ENCODE results near the gene NECAB3. TPM values are rescaled to one million over a fixed set of nuclear protein-coding genes. Genes with fewer than 3 reads are reported as not detected.

NECAB3 gene
- total RNA-seq, 1 donor: 27.1 TPM

DNA sequence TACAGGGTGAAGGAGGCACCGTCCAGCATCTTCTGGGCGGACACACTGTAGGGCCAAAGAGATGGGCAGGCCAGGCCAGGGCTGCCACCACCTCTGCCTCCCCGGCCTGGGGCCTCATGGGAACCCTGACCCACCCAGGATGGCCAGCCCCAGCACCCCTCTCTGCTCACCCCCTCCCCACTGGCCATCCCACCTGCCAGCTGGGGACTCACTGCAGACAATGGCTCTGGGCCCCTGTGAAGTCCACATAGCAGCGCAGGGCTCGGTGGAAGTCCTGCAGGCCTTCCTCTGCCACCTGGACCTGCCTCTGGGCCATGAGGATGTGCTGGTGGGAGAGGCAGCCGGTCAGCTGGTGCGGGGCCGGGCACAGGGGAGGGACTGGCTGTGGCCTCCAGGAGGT lies 15.7 kb downstream of the NECAB3 start:
- Histone ChIP-seq H3K4me3 (ENCODE audit: insufficient read depth, low read length) (no peak overlapping the region), H3K79me2 (ENCODE audit: insufficient read depth, low read length) (no peaks in the 10 kb centered on the region), H3K4me1 (ENCODE audit: insufficient read depth, low read length) (peaks cover 7% of the 10 kb centered on the region), H2AFZ (ENCODE audit: low read length) (no peak overlapping the region), H3K27ac (ENCODE audit: low read depth, low read length) (no peak overlapping the region), H3K9me3 (ENCODE audit: low read depth, low read length) (no peaks in the 10 kb centered on the region), H4K20me1 (ENCODE audit: insufficient read depth, low read length) (no peaks in the 10 kb centered on the region), H3K4me2 (ENCODE audit: insufficient read depth, low read length) (no peak overlapping the region), H3K36me3 (ENCODE audit: insufficient read depth, low read length) (peaks cover 5% of the 10 kb centered on the region), H3K27me3 (ENCODE audit: insufficient read depth, low read length) (no peaks in the 10 kb centered on the region)
- peak; percentile 68 for DNase-seq (ENCODE audit: insufficient read length, low spot score, missing footprints)
- TF ChIP-seq, protein P1, sequence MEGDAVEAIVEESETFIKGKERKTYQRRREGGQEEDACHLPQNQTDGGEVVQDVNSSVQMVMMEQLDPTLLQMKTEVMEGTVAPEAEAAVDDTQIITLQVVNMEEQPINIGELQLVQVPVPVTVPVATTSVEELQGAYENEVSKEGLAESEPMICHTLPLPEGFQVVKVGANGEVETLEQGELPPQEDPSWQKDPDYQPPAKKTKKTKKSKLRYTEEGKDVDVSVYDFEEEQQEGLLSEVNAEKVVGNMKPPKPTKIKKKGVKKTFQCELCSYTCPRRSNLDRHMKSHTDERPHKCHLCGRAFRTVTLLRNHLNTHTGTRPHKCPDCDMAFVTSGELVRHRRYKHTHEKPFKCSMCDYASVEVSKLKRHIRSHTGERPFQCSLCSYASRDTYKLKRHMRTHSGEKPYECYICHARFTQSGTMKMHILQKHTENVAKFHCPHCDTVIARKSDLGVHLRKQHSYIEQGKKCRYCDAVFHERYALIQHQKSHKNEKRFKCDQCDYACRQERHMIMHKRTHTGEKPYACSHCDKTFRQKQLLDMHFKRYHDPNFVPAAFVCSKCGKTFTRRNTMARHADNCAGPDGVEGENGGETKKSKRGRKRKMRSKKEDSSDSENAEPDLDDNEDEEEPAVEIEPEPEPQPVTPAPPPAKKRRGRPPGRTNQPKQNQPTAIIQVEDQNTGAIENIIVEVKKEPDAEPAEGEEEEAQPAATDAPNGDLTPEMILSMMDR (IDR thresholded peaks at IDR 0.05; ENCODE audit: extremely low read depth, low read depth, low read length): no peak

DNA sequence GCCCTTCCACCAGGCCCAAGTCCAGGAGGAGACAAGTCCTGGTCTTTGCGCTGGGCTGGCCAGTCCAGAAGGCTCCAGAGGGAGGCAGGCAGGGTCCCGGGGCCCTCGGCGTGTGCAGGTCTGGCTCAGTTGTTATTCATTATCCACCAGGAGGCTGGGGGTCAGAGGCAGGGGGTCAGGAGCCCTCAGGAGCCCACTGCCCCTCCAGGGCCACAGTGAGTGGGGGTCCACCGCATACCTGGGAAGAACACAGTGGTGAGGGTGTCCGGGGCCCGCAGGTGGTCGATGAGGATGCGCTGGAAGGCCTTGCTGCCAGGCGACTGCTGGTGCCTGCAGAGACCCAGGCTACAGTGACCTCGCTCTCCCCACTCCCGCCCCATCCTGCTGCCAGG lies 16.5 kb downstream of the NECAB3 start:
- no peak overlapping the region for H3K4me3 ChIP-seq (ENCODE audit: insufficient read depth, low read length)
- H2AFZ ChIP-seq (ENCODE audit: low read length): no peak overlapping the region
- H3K9me3 ChIP-seq (ENCODE audit: low read depth, low read length): no peaks in the 10 kb centered on the region
- H3K79me2 ChIP-seq (ENCODE audit: insufficient read depth, low read length): no peaks in the 10 kb centered on the region
- H3K4me2 ChIP-seq (ENCODE audit: insufficient read depth, low read length): no peak overlapping the region
- TF ChIP-seq, protein P1 (IDR thresholded peaks at IDR 0.05; ENCODE audit: extremely low read depth, low read depth, low read length): no peak
- no peak overlapping the region for H3K27ac ChIP-seq (ENCODE audit: low read depth, low read length)
- DNase-seq (ENCODE audit: insufficient read length, low spot score, missing footprints): peak; percentile 82
- H3K27me3 ChIP-seq (ENCODE audit: insufficient read depth, low read length): no peaks in the 10 kb centered on the region
- H3K4me1 ChIP-seq (ENCODE audit: insufficient read depth, low read length): peaks cover 5% of the 10 kb centered on the region
- peaks cover 3% of the 10 kb centered on the region for H4K20me1 ChIP-seq (ENCODE audit: insufficient read depth, low read length)
- H3K36me3 ChIP-seq (ENCODE audit: insufficient read depth, low read length): peaks cover 5% of the 10 kb centered on the region

DNA sequence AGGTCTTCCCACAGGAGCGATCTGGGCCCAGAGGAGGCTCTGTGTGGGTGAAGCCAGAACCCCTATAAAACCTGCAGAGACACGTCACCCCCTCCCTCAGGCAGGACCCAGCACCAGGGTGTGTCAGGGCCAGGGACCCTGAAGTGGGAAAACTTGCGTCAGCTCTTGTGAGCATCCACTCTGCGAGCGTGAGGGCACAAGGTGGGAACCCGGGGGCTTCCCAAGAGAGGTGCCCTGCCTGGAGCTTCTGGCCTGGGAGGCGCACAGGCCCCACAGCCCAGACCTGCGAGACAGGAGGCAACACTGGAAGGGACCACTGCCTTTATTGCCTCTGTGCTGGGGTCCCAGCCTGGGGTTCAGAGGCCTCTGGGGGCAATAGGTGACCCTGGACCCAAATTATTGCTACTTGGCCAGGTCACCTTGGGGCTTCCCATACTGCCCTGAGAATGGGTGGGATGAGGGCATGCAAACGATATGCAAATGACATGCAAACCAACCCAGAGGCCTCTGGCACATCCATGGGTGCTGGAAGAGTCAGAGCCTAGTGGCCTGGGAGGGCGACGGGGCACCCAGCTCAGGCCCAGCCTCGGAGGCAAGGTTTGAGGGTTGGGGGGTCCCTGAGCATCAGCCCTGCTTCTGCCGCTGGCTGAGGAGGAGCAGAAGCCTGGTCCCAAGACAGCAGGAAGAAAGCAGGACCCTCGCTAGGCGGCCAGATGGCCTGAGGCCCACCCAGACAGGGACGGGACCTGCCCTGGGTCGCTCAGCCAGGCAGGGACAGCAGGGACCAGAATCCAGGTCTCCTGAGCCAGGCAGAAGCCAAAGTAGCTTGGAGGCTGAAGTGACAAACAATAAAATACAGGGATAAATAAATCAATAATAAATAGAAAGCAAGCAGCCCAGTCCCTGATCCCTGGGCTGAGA lies 17.2 kb downstream of the NECAB3 start:
- DNase-seq (ENCODE audit: insufficient read length, low spot score, missing footprints): peak; percentile 75
- H3K9me3 ChIP-seq (ENCODE audit: low read depth, low read length): no peaks in the 10 kb centered on the region
- no peak overlapping the region for H3K4me2 ChIP-seq (ENCODE audit: insufficient read depth, low read length)
- H3K4me3 ChIP-seq (ENCODE audit: insufficient read depth, low read length): no peak overlapping the region
- H4K20me1 ChIP-seq (ENCODE audit: insufficient read depth, low read length): peaks cover 3% of the 10 kb centered on the region
- H3K27ac ChIP-seq (ENCODE audit: low read depth, low read length): no peak overlapping the region
- H3K36me3 ChIP-seq (ENCODE audit: insufficient read depth, low read length): peaks cover 5% of the 10 kb centered on the region
- H2AFZ ChIP-seq (ENCODE audit: low read length): no peak overlapping the region
- TF ChIP-seq, protein P1 (IDR thresholded peaks at IDR 0.05; ENCODE audit: extremely low read depth, low read depth, low read length): no peak
- no peaks in the 10 kb centered on the region for H3K27me3 ChIP-seq (ENCODE audit: insufficient read depth, low read length)
- H3K4me1 ChIP-seq (ENCODE audit: insufficient read depth, low read length): peaks cover 5% of the 10 kb centered on the region
- H3K79me2 ChIP-seq (ENCODE audit: insufficient read depth, low read length): no peaks in the 10 kb centered on the region

DNA sequence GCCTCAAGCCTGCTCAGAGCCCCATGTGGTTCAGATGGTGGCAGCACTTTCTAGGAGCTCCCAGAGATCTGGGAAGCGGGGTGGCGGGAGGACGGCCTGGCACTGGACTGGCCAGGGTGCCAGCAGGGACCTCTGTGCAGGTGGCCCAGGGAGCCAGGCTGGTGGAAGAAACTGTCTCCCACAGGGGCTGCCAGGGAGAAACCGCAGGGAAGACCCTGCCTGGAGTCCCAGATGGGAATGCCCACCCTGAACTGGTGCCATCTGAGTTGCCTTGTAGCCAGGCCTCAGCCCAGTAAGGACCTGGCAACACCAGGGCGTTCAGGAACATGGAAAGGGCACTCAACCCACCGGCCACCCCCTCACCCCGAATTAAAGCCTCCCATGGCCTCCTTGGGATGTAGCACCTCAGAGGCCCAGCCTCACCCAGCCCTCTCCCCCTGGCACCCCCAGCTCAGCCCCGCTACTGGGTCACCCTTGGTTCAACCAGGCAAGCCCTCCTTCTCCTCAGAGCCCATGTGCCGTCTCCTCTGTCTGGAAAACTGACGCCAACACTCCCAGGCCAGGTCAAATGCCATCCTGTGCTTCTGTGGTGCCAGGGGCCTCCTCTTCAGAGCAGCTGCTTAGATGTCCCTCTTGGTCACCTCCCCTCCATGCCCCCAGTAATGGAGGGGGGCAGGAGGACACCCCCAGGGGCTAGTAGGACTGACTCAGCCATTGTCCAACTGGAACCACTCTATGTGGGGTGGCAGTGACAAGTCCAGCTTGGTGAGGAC lies 18.0 kb downstream of the NECAB3 start:
- TF ChIP-seq, protein P1 (IDR thresholded peaks at IDR 0.05; ENCODE audit: extremely low read depth, low read depth, low read length): no peak
- Histone ChIP-seq H4K20me1 (ENCODE audit: insufficient read depth, low read length) (peaks cover 3% of the 10 kb centered on the region), H2AFZ (ENCODE audit: low read length) (no peak overlapping the region), H3K36me3 (ENCODE audit: insufficient read depth, low read length) (peaks cover 5% of the 10 kb centered on the region), H3K79me2 (ENCODE audit: insufficient read depth, low read length) (no peaks in the 10 kb centered on the region), H3K27me3 (ENCODE audit: insufficient read depth, low read length) (peaks cover 2% of the 10 kb centered on the region), H3K4me1 (ENCODE audit: insufficient read depth, low read length) (peaks cover 5% of the 10 kb centered on the region), H3K4me2 (ENCODE audit: insufficient read depth, low read length) (no peak overlapping the region), H3K27ac (ENCODE audit: low read depth, low read length) (no peak overlapping the region), H3K9me3 (ENCODE audit: low read depth, low read length) (no peaks in the 10 kb centered on the region), H3K4me3 (ENCODE audit: insufficient read depth, low read length) (no peak overlapping the region)
- DNase-seq (ENCODE audit: insufficient read length, low spot score, missing footprints): peak; percentile 58

Data from osteoblast (primary cell).